OCI-LY1 (cell line): Measurements from ENCODE around the gene BOD1.

Source experiments
- EZH2 ChIP-seq: fragments of 200-600 bp; sonication (generic), shearing (Covaris generic); IDR thresholded peaks from 2 replicates; pipeline ENCODE4 v1.8.0; 2017; ENCODE audit warnings: borderline replicate concordance, mixed run types, mild to moderate bottlenecking, antibody characterized with exemption, low read length, moderate library complexity, mixed read lengths
- TF ChIP-seq, protein P1 (sequence below): fragments of 200-600 bp; sonication (generic), shearing (Covaris generic); IDR thresholded peaks from 2 replicates; pipeline ENCODE4 v1.5.1; 2017; ENCODE audit warnings: mild to moderate bottlenecking, antibody characterized with exemption, low read length, moderate library complexity, mixed read lengths

GRCh38 chr5:173638126-173639040 is 21.9 kb upstream of the BOD1 start:
- TF ChIP-seq, protein P1, sequence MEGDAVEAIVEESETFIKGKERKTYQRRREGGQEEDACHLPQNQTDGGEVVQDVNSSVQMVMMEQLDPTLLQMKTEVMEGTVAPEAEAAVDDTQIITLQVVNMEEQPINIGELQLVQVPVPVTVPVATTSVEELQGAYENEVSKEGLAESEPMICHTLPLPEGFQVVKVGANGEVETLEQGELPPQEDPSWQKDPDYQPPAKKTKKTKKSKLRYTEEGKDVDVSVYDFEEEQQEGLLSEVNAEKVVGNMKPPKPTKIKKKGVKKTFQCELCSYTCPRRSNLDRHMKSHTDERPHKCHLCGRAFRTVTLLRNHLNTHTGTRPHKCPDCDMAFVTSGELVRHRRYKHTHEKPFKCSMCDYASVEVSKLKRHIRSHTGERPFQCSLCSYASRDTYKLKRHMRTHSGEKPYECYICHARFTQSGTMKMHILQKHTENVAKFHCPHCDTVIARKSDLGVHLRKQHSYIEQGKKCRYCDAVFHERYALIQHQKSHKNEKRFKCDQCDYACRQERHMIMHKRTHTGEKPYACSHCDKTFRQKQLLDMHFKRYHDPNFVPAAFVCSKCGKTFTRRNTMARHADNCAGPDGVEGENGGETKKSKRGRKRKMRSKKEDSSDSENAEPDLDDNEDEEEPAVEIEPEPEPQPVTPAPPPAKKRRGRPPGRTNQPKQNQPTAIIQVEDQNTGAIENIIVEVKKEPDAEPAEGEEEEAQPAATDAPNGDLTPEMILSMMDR, result no peak
- no peak for TF ChIP-seq EZH2
